GM18867 (cell line): Measurements from ENCODE around the gene ATP4B.

Source experiments
- ATAC-seq: cut with Tn5 transposase; IDR thresholded peaks from one replicate; pipeline ENCODE4 v1.9.1; 2021; ENCODE audit warnings: mild to moderate bottlenecking, moderate library complexity; ENCODE audit not compliant: unreplicated experiment

Gene ATP4B

DNA sequence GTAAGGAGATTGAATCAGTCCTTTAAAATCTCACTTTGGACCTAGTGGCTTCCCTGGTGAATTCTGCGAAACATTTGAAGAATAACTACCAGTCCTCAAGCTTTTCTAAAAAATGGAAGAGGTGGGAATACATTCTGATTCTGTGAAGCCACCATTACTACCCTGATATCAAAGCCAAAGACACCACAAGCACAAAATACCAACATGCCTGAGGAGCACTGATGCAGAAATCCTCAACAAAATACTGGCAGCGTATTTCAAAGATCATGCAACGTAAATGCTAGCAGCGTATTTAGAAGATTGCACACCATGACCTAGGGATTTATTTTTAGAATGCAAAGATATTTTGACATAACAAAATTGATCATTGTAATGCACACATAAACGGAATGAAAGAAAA is 14.4 kb downstream of the ATP4B start:
- no peak for ATAC-seq

DNA sequence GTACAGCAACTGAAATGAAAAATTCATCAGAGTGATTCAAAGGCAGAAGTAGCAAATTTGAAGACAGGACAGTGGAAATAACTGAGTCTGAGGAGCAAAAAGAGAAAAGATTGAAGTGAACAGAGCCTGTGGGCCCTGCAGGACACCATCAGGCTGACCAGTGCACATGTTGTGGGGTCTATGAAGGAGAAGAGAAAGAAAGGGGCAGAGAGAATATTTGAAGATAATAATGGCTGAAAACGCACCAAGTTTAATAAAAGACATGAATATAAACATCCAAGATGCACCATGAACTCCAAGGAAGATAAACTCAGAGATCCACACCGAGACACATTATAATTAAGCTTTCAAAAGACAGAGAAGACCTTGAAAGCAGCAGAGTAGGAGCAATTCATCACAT is 15.4 kb downstream of the ATP4B start:
- no peak for ATAC-seq

DNA sequence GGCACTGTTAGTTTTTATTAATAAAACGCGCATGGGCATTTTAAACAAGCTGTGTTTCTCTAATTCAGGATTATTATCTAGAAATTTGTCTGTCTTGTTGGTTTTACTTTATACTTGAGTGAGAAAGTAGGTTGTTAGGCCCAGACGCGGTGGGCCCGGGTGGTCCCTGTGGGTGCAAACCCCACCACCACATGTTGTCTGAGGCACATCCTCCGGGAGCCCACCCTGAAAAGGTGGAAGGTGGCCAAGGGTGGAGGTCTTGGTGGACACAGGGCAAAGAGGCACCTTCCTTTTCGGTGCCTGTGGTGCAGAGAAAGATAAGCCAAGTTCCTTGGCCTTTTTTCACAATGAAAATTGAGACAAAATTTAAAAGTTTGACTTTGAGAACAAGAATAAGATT is 16.6 kb downstream of the ATP4B start:
- no peak for ATAC-seq

DNA sequence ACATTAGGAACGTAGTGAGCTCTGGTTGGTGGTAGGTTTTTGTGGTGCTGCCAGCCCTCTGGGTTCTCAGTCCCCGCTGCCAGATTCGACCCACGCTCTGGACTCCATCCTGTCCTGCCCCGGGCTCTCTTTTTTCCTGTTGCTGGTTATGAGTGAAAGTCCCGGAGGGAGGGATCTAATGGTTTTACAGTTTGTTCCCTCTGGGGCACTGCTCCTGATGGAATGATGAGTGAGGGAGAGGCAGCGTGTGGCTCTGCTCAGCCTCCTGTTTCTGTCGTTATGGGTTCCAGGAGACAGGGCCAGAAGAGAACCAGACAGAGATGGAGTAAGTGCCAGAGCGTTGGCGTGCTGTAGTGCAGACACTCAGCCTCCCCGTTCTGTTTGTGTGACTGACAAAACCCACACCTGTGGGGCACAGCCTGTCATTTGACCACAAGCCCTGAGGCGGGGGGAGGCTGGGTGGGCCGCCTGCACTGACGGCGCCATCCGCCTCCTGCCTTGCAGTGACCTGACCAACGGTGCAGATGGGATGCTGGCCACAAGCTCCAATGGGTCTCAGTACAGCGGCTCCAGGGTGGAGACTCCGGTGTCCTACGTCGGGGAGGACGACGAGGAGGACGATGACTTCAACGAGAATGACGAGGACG is 18.3 kb downstream of the ATP4B start:
- no peak for ATAC-seq

DNA sequence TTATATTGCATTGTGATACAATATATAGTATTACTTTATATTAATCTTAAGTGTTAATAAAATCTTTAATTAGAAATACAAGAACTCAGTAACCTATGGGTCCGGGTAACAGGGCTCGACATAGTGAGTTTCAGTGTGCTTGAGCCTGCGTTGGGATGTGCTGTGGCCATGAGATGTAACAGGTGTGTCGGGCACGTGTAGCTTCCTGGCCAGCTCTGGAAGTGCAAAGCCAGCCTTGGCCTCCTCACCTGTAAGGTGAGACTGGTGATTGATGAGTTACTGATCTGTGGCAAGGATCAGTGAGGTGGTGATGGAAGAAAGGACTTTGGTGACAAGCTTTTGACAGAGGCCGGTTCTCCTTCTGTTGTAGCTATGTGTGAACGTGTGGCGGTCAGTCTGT is 19.2 kb downstream of the ATP4B start:
- no peak for ATAC-seq

DNA sequence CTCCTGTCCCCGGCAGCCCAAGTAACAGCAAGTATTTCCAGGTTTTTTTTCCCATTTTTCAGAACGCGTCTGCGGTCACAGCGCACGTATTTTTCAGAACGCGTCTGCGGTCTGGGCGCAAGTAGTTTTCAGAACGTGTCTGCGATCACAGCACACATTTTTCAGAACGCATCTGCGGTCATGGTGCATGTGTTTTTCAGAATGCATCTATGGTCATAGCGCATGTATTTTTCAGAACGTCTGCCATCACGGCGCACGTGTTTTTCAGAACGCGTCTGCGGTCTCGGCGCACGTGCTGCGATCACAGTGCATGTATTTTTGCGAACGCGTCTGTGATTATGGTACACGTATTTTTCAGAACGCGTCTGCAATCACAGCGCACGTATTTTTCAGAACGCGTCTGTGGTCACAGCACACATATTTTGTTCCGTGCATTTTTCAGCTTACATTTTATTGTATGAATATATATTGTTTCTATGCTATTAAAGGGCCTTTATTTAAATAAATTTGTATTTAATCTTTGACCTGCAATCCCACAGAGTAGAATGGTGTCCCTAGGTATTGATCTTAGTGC is 19.7 kb downstream of the ATP4B start:
- no peak for ATAC-seq

DNA sequence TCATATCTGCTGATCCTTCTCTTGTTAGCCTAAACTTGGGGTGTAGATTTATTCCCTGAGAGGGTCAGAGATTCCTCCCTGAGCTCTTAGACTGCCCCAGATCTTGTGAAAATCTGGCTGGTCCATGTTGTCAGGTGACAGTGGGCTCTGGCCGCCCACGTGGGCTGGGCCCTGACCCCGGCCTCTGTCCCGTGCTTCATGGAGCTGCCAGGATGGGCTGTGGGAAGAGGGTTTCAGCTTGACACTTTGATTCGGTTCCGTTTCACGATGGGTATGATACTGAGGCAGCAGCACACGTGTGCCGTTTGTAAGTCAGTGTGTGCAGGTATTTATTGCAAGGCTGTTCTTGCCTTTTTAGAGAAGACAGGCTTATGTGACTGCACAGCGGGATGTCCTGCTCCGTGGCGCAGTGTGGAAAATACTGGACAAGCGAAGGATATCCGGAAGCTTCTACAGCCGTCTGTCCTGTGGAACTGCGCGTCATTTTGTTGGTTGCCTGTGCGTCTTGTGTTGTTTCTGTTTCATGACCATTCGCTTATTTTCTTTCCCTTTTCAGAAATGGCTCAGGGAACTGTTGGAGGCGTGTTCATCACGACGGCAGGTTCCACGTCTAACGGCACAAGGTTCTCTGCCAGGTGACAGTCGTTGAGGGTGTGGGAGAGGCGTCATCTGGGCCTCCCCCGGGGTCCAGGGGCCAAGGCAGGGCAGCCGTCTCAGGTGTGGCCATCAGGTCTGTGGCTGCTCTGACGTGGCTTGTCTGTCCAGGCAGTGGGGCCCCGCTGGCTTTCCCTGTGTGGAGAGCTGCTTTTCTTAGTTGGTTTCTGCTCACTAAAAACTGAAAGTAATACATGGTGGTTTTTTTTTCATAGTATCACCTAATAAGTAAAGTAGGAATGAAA is 20.5 kb downstream of the ATP4B start:
- no peak for ATAC-seq

DNA sequence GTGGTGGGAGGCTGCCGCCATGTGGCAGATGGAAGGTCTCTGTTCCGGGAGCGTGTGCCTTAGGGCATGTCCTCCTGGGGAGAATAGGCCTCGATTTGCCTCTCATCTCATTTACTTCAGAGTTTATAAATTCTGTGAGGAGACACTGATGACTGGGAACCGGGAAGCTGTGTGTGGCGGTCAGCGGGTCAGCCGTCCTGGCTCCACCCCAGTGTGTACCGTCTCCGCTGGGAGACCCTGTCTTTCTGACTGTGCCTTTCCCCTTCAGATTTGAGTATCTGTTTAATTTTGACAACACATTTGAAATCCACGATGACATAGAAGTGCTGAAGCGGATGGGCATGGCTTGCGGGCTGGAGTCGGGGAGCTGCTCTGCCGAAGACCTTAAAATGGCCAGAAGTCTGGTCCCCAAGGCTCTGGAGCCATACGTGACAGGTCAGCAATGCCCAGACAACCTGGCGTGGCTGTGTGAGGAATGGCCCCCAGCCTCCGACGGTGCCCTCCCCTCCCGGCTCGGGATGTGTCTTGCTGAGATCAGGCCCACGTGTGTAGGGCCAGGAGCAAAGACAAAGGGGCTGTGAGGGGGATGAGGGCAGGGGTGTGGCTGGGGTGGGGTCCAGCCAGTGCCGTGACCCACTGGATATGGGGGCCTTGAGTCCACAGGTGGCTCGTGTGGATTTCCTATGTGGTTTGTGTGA is 21.6 kb downstream of the ATP4B start:
- no peak for ATAC-seq

DNA sequence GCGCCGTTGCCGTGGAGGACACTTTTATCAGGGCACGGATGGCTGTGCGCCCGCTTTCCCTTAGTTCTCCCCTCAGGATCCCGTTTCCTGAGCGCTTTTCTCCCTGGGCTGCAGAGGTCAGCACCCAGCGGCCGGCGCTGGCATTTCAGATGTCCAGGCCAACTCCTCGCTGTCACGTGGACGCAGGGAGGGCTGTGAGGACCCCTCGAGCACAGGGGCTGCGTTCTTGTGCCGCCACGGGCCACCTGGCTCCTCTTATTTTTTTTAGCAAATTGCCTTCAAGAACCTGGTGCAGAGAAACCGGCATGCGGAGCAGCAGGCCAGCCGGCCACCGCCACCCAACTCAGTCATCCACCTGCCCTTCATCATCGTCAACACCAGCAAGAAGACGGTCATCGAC is 22.3 kb downstream of the ATP4B start:
- ATAC-seq: no peak

DNA sequence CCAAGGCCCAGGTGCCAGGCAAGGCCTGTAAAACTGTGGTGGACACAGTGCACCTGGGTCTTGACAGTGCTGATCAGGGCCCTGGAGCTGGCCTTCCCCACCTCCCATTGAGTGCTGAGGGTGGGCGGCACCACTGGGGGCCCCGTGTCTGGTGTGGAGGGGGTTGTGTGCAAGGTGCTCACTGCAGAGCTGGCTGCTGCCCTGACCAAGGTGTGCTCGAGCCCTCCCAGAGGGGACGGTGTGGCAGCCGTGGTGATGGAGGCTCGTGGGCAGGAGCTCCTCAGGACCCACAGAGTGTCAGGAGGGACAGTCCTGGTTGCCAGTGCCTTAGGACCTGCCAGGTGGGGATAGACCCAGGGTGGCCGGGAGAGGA is 23.0 kb downstream of the ATP4B start:
- no peak for ATAC-seq

DNA sequence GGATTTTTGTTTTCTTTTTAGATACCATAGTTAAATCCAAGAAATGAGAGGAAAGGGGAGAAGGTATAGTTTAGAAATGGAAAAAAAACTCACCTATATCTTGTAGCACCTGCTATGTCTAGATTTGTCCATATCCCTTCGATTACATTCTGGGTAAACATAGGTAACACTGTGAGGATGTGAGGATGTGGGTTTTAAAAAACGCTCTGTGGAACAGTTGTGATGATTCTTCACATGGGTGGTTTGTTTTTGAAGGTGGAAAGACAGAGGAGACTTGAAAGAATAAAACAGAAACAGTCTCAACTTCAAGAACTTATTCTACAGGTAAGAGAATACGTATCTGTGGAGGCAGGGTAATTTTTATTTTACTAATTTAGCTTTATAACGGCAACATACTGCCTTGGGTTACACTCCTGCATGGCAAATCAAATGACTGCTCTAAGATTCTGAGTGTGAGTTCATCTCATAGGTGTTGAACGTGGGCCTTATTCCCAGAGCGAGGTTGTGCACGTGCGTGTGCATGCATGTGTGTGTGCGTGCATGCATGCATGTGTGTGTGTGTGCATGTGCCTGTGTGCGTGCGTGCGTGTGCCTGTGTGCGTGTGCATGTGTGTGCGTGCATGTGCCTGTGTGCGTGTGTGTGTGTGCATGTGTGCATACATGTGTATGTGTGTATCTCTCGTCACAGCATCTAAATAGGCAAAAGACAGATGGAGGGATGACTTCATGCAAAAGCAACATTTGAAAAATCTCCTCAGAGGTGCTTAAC is 23.5 kb downstream of the ATP4B start:
- ATAC-seq: no peak

DNA sequence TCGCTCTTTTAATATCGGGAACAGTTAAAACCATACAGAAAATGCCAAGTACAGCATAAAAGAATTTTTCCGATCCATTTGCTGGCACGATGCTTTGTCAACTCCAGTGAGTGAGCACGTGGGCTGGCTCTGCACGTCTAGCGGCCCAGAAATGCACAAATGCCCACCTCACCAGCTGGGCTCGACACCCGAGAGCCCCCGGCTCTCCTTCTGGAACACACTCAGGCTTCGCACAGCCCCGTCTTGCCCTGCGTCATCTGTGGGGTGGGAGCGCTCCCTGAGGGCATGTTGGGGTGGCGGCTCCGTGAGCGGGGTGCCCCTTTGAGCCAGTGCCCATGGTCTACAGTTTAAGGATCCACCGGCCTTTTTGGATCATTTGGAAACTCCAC is 24.5 kb downstream of the ATP4B start:
- no peak for ATAC-seq

DNA sequence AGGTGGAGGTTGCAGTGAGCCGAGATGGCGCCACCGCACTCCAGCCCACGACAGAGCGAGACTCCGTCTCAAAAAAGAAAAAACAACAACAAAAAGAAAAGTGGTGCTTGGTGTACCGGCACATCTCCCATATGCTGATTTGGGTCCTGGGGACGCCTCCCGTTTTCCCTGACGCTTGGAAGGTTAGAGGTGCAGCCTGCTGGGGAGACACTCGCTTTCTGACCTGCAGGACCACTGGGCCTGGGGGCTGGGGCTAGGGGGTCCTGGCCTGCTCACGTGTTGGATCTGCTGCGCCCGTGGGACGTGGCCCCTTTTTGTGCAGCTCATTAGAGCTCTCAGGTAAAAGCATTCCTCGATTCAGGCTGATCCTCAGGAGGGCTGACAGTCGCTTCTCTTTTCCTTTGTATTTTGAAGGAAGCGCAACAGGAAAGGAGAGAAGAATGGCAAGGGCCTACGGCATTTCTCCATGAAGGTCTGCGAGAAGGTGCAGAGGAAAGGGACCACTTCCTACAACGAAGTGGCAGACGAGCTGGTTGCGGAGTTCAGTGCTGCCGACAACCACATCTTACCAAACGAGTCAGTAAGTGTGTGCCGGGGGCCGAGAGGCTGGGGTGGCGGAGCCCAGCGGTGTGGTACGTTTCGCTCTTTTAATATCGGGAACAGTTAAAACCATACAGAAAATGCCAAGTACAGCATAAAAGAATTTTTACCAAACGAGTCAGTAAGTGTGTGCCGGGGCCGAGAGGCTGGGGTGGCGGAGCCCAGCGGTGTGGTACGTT is 25.1 kb downstream of the ATP4B start:
- no peak for ATAC-seq

DNA sequence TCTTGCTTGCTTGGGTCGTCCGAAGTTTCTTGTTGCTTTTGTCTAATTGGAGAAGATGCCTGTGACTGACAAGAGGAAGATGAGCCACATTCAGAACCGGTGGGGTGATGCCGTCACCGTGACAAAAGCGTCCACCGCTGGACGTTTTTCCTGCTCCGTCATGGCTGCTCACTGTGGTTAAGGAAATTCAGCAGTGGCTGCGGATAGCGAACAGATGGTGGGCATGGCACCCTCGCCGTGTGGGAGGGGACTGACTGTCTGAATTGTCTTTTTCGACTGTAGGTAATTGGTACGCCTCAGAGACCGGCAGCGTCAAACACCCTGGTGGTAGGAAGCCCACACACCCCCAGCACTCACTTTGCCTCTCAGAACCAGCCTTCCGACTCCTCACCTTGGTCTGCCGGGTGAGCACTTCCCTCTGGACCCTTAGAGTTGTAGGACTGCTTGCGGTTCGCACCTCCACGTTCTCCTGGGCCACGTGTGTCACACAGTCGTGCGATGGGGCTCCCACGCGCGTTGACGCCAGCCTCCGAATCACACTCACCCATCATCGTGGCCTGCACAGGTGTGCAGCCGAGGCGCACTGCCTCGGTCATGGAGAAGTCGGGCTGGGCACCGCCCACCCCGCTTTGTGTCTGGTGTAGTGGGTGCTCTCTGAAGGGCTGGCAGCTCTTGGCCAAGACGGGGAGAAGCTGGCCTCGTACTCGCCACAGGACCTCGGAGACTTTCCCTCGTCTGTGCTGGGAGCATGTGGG is 26.5 kb downstream of the ATP4B start:
- ATAC-seq: no peak

DNA sequence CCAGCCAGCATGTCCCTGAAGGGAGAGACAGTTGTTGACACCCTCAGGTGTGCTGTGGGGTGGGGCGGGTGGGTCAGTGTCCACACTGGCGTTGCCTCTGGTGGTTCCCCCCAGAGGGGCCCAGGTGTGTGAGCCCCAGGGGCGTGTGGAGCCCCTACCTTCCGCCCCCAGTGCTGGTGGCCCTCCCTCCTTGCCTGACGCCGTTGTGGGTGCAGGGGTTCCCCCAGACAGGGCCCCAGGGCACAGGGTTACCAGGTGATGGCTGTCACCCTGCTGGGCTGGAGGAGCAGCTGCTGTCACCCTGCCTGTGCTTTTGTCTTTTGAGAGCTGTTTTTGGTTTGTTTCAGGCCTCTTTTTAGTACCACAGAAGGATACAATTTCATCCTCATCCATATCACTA is 27.2 kb downstream of the ATP4B start:
- ATAC-seq: no peak

DNA sequence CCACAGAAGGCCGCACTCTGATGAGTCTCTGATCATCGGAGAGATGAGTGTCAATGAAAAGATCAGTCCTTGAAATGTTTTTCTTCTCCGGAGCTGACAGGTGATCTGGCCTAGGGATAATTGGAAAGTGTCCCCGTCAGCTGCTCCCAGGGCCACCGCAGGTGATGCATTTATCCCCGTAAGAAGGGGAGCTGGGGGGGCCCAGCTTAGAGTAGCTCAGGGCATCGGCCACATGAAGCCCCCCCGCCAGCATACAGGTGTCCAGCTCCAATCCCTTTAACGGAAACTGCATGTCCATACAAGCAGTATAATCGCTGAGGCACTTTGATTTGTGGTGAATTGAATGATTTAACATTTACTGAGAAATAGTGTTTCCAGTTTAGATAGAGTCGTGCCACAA is 27.7 kb downstream of the ATP4B start:
- no peak for ATAC-seq

DNA sequence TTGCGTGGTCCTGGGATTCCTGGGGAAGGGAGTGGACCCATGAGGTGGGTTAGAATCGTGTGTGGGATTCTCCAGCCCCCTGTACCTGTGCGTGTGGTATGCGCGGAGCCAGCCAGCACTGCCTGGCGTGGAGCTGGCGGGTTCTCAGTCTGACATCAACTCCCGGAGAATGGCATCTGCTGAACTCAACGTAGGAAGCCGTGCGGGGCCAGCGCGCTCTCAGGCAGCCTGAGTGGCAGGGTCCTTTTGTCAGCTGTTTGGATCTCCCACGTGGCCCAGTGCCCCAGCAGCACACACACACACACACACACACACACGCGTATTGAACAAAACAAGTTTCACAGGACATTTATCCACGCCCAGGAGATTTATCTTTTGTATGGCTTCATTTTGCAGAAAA is 28.1 kb downstream of the ATP4B start:
- no peak for ATAC-seq

DNA sequence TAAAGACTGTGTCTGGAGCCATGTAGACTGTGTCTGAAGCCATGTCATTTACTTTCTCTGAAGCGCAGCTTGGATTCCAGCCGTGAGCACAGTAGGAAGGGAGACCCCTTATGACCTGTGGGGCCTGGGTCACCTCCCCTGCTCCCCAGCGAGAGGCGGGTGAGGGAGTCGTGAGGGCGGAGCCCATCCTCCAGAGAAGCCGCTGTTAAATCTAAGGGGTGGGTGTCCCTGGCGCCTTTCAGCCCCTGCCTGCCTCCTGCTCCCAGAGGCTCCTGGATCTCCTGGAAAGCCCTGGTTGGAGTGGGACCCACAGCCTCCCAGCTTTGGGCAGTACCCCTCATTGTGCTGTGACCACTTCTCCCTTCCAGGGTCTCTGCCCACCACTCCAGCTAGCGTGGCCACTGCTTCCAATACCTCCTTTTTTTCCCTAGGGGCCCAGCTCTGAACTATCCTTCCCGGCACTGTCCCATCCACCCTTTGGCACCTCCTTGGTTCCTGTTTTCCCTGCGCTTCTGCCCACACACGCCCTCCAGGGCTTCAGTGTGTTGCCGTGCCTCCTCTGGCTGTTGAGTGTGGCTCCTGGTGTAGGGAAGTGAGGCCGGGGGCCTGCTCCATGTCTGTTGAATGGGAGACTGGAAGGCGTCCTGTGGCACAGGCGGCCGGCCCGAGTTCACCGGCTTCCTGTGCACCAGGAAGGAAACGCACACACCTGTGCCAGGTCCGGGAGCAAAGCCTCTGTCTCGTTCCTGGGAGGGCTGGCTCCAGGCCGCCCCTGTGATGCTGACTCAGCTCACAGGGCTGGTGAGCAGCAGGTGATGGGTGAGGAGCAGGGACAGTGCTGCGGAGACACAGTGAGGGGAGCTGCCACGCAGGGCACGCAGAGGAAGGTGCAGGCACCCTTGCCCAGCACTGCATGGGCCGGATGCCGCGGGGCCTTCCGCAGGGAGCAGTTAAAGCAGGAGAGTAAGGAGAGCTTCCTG is 29.4 kb downstream of the ATP4B start:
- ATAC-seq: no peak
